Ramos (cell line): ENCODE data around the gene SLC6A3.
"Not testable (repeated sequence)": the region's sequence is repeated elsewhere in the genome, so short reads cannot be mapped to it uniquely, and the experiment has no call there.

Experiments used
- in situ Hi-C: fragments of 300-500 bp; cut with MboI; formaldehyde crosslinking; loops from one replicate; pipeline ENCODE4 v1.14.3; 2022; ENCODE audit warnings: low sequenced_read_pairs; ENCODE audit not compliant: unreplicated experiment

The SLC6A3 gene

DNA sequence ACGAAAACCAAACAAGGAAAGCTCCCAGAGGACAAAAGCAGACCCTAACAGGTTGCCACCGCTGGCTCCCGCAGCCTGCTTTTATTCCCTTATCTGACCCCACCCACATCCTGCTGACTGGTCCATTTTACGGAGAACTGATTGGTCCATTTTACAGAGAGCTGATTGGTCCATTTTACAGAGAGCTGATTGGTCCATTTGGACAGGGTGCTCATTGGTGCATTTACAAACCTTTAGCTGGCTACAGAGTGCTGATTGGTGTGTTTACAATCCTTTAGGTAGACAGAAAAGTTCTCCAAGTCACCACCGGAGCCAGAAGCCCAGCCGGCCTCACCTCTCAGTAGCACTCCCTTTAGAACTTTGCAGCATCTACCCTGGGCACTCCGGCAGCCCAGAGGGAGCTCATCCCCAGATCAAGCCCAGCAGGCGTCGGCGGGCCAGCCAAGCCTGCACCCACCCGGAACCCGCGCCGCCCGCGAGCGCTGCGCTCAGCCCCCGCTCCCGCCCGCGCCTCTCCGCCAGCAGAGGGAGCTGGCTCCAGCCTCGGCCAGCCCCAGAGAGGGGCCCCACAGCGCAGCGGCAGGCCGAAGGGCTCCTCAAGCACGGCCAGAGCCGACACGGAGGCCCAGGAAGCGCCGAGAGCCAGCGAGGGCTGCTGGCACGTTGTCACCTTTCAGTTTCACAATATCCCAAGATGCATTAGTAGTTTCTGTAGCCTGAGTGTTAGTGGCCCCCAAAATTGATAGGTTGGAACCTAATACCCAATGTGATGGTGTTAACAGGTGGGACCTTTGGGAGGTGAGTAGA lies 65.0 kb downstream of the SLC6A3 start:
- in situ Hi-C loops = no loop called here

DNA sequence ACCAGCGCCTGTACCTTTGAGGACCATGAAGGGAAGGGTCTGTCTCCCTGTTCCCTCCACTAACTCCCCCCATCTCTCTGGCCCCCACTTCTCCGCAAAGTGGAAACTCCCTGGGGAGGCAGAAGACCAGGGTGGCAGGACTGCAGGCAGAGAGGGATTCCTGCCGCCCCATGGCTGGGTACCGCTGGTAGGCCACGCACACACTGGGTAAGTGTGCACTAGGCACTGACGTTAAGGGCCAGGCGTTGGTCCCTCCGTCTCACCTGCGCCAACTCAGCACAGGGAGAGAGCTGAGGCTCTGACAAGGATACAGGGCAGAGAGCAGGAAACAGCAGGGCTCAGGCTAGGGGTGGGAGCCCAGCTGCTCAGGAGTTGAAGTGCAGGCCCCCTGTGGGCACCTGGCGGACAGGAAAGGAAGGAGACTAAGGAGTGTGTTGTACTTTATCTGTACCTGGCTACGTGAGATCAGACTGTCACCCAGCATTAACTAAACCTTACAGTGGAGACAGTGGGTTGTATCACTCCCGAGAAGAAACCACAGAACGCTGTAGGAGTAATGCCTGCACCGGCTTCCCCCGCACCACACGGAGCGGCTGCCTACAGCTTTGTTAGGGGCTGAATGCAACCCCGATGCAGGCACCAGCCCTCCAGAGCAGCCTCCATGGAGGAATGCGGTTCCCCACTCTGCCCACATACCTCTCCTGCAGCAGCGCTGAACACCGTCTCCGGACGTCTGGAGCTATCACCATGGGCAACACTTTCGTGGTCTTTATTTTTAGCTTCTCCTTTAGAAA lies 66.2 kb downstream of the SLC6A3 start:
- in situ Hi-C loops = no loop called here

DNA sequence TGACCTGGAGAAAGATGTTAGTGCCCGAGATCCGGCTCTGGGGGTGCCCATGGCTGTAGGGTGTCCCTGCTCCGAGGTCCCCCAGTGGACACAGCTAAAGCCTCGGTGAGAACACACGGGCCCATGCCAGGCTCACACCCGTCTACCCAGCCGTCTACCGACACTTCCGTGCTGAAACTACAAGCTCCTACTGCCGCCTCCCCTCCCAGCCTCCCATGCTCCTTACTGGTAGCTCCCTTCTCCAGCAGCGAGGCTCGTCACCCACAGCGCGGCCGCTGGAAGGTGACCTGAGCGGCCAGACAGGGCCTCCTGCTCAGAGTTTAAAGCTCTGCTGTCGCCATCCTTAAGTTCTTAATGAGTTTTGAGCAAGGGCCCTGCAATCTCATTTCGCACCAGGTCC lies 67.1 kb downstream of the SLC6A3 start:
- in situ Hi-C loops = no loop called here

DNA sequence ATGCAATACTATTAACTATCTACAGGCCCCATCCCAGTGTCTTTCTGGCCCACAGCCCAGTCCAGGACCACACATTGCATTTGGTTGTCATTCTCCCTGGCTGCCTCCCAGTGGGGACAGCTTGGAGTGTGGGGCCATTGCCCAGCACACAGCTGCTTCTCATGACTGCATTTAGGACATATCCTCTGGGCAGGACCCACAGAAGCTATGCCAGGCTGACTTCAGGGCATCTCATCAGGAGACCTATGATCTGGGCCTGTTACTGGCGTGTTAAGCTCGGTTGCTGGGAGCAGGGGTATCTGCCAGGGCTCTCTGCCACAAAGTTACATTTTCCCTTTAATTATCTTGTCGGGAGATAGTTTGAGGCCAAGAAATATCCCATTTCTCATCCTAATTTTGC lies 68.3 kb downstream of the SLC6A3 start:
- in situ Hi-C loops = no loop called here

DNA sequence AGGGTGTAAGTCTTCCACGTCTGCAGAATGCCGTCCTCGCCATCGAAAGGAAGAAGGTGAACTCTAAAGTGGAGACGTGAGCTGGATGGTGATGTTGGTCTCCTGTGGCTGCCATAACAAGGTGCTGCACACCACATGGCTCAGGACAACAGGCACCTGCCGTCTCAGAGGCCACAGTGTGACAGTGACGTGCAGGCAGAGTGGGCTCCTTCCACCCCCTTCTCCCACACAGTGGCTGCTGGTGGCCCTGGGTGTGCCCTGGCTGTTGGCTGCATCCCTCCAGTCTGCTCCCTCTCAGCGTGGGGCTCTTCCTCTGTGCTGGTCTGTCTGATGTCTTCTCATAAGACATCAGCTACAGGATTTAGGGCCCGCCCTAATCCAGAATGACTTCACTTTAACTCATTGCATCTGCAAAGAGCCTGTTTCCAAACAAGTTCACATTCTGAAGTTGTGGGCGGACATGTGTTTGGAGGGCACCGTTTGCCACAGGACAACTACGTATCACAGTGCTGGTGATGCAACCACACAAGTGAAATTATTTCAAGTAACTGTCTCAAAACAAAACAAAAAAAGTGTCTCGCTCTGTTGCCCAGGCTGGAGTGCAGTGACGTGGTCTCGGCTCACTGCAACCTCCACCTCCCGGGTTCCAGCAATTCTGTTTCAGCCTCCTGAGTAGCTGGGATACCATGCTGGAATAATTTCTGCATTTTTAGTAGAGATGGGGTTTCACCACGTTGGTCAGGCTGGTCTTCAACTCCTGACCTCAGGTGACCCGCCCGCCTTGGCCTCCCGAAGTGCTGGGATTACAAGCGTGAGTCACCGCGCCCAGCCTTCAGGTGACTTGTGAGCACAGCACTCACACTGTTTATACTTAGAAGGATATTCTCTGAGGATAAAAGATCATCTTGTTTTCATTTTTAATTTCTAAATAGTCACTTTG lies 69.1 kb downstream of the SLC6A3 start:
- in situ Hi-C loops = no loop called here

DNA sequence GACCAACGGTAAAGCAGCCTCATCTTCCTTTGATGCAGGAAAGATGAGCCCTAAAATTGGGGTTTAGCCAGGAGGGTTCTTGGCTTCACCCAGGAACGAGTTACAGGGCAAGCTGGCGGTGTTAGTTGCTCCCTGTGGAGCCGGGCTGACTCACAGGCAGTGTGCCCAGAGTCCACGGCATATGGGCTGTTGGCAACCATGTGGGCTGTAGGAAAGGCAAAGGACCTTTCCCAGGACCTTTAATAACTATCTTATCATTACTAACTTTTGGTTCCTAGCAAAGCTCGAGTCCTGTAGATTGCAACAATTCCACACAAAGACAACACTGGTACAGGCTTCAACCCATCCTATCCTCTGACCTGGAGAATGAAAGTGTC lies 70.6 kb downstream of the SLC6A3 start:
- in situ Hi-C loops = no loop called here

DNA sequence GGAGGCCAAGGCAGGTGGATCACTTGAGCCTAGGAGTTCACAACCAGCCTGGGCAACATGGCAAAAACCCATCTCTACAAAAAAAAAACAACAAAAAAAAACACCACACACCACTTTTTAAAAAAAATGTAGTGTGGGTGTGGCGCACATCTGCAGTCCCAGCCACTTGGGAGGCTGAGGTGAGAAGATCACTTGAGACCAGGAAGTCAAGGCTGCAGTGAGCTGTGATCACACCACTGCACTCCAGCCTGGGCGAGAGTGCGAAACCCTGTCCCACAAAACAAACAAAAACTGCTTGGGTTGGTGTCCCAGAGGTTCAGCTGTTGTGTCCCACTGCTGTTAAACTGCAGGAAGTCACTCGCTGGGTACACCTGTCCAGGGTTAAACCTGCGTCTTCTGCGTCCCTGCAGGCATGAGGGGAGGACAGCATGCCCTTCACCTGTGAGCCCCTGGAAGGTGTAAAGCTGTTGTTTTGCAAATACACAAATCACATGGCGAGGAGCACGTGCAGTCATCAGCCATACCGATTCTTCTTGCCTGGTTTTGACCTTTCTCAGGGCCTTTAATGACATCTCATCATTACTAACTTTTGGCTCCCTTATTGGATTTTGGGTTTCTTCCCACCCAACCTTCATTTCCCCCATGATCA lies 71.1 kb downstream of the SLC6A3 start:
- in situ Hi-C loops = no loop called here

DNA sequence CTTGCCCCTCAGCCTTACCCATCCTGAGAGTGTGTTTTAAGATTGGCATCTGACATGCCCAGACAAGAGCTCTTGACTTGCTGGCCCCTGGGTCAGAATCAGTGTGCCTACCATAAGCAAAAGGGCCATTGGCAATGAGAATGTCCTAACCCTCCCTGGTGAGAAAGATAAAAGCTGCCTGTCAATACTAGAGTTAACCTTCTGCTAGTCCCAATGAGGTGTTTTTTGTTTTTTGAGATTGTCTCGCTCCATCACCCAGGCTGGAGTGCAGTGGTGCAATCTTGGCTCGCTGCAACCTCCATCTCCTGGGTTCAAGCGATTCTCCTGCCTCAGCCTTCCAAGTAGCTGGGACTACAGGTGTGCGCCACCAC lies 73.3 kb downstream of the SLC6A3 start:
- in situ Hi-C loops = not testable (repeated sequence)

DNA sequence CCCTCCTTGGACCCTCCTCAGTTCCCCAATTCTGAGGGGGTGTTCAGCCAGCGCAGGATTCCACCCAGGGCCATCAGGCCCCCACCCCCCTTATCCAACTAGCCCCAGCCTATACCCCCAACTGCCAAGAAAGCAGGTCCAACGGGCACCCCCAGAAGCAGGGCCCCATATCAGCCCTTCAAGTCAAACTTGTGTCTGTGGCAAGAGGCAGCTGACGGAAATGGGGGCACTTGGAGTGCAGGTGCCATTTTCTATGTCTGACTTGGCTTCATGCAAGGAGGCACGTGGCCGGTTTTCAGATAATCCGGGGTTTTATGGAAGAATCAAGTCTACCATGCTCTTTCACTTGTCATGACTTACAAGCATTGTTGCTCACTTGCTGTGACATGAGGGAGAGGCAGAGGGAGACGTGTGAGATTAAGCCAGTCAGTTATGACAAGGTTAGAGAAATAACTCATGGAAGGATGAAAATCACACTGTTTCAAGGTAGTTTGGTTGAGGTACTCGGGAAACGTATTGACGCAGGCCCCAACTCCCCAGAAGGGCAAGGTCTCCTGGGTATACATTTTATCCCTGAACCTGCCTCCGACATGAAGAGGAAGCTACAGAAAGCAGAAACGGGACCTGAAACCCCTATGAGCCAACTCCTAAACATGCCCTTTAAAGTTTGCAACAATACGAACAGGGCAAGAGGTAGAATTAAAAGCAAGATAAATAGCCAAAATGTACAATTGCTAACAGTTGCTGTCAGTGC lies 73.8 kb downstream of the SLC6A3 start:
- in situ Hi-C loops = no loop called here

DNA sequence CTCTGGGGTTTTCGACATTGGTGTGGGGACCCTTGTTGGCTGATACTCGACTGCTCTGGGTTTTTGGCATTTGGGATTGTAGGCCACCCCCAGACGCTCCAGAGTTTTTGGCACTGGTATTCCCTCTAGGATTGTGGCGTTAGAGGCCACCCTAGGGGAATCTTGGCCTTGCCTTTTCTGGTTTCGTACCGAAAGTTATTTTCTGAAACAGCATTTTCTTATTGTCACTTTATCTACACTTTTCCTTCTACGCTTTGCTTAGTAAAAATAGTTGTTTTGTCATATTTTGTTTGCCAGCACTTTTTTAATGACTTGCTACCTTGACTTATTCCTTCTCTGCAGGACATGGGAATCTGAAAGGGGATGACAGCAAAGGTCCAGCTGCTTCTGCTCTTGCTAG lies 75.2 kb downstream of the SLC6A3 start:
- in situ Hi-C loops = no loop called here

DNA sequence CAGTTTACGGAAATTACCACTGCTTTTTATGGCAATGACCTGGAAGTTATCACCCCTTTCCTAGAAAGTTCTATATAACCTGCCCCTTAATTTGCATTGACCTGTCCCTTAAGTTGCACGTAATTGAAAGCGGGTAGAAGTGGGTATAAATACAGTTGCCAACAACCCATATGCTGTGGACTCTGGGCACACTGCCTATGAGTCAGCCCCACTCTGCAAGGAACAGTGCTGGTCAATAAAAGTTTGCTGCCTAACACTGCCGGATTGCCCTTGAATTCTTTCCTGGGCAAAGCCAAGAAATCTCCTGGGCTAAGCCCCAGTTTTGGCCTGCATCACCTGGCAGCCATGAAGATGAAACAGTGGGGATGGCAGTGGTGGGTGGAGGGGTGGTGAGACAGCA lies 76.5 kb downstream of the SLC6A3 start:
- in situ Hi-C loops = no loop called here

DNA sequence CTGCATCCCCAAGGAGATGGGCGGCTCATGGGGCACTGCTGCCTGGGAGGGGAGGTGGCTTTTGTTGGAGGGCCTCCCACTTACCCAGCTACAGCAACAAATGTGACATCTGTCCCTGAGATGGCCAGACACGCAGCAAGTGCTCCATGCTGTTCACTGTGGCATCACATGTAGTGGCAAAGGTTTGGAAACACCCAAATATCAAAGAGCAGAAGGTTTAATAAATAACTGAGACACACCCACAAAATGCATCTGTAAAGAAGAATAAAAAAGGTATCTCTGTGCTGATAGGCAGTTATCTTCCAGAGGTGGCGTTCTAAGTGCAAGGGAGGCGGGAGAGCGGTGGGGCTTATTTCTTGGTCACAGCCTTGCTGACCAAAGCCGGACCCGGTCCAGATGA lies 77.0 kb downstream of the SLC6A3 start:
- in situ Hi-C loops = no loop called here

DNA sequence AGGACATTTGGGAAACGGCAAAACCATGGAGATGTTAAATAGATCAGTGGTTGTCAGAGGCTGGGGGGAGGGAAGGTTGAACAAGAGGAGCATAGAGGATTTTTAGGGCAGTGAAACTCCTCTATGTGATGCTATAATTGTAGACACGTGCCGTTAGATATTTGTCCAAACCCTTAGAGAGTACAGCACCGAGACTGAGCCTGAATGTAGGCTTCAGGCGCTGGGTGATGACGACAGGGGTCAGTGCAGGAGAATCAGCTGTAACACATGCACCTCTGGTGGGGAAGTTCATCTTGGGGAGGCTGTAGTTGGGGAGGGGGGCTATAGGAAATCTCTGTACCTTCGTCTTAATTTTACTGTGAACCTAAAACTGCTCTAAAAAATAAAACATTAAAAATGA lies 78.1 kb downstream of the SLC6A3 start:
- in situ Hi-C loops = no loop called here

DNA sequence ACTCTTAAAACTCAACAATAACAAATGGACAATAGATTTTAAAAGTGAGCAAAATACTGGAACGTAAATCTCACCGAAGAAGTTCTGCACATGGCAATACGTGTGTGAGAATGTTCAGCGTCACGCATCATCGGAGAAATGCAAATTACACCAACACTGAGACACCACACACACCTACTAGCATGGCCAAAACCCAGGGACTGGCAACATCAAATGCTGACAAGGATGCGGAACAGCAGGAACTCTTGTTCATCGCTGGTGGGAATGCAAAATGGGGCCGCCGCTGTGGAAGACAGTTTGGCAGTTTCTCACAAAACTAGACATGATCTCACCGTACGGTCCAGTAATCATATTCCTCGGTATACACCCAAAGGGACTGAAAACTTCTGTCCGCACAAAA lies 78.7 kb downstream of the SLC6A3 start:
- in situ Hi-C loops = no loop called here

DNA sequence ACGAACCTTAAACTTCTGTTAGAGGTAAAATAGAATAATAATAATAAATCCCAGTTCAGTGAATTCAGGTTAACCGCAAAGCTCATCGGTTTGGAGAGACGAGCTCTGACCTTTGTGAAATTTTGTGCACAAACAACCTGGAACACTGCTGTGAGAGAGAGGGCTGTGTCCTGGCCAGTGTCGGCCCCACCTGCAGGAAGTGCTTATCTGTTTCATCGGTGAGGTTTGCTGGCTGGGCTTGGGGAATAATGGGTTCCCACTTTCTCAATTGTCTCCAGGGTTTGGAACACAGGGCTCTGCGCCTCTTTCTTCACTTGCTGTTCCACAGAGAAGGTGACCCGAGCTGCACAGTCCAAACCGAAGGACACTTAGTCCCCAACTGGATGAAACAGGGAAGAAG lies 81.0 kb downstream of the SLC6A3 start:
- in situ Hi-C loops = no loop called here

DNA sequence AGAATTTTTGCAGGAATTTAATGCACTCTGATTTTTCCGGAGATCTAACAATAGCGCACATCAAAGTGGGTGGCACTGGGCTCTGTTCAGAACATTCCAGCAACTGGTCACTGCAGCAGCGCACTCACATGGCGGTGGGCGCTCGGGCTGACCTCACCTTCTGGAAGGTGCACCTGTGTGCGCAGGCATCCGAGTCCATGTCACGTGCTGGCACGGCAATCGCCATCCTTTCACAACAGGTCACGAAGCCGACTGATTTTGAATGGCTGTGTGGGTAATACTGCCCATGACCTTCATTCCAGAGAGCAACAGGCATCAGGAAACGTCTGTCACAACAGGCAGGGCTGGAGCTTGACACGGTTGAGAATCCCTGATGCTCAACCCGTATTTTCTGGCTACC lies 81.7 kb downstream of the SLC6A3 start:
- in situ Hi-C loops = no loop called here

DNA sequence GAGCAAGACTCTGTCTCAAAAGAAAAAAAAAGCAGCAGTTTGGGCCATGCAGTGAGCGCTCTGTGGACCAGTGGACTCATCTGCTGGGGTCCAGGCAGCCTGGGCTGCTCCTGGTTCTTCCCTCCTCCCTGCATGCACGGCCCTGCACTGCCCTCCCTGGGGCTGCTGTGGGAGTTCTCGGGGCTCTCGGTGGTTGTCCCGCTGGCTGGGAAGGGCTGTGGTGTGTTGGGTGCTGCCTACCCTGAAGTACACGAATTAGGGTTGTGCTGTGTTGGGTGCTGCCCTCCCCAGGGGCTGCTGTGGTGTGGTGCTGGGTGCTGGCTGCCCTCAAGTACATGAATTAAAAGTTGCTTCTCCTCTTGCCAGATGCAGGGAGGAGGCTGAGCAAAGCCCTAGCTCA lies 82.1 kb downstream of the SLC6A3 start:
- in situ Hi-C loops = no loop called here

DNA sequence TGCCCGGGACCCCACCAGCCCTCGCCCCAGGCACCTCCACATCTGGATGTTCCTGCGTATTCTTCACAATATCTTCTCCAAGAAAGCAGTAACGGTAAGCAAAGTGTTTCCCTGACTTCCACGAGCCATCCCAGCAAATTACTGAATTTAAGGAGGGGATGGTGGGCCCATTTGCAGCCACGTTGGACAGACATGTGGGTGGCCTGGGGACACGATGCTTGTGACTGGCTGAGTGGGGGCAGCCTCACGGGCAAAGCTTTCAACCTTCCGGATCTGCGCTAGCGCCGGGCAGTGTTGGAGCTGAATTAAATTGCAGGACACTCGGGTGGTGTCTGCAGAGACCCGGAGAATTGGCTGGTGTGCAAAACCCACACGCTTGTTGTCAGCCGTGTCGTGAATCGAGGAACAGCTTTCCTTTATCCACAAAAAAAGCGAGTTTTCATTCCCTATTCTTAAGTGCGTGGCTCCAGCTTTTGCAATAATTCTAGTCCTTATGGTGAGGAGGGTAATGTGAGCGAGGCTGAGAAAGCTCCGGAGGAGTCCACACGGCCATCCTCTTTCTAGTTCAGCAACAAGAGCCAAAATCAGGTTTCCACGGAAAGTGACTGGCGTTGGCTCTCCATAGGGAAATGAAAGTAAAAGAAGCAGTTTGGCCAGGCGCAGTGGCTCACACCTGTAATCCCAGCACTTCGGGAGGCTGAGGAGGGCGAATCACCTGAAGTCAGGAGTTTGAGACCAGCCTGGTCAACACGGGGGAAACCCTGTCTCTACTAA lies 82.8 kb downstream of the SLC6A3 start:
- in situ Hi-C loops = no loop called here

DNA sequence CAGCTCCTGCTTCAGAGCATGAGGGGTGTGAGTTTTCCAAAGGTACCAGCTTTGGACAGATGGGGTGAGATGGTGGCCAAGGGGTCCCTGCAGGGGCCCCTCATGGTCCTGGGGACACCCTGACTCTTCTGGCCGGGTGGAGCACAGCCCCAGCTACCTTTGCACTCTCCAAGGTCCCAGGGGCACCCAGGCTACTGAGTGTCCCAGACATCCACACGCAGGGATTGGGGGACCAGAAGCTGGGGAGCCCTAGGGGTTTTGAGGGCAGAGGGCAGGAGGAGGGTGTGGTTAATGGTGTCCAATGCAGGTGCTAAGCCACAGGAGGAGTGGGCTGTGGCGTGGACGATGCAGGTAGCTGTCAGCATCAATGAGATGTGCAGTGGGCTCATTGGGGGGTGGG lies 84.4 kb downstream of the SLC6A3 start:
- in situ Hi-C loops = no loop called here
